ENCODE data around the gene ESYT3. TPM values are rescaled to one million over a fixed set of nuclear protein-coding genes. Genes with fewer than 3 reads are reported as not detected.

ESYT3 gene
- total RNA-seq, 1 donor from 2014 or later: not detected

DNA sequence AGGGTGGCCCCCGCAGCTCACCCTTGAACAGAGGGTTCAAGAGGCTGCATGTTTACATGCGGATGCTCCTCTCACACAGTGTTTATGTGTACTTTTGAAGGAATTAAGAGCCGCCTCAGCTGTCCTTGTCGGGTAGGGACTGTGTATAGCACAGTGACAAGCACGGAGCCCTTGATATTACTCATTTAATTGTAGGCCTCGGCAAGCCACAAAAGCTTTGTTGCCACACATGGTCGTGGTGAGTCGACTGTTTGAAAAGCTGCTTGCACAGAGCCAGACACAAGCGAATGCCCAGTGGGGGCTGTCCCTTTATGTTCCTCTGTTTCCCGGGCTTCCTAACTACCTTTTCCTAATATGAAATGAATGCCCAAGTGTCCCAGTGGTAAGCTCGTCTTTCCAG, 4.5 kb downstream of the ESYT3 start:
- DNase-seq (no peak), ATAC-seq (ENCODE audit: low read depth) (no peak)
- no peak overlapping the region for H3K27ac Mint-ChIP-seq
- H3K36me3 Mint-ChIP-seq (ENCODE audit: low read depth): no peaks in the 10 kb centered on the region
- peaks cover 12% of the 10 kb centered on the region for H3K4me1 Mint-ChIP-seq
- intact Hi-C loops (cut with micrococcal nuclease): no loop called here
- ChIA-PET CTCF (no interaction called here), POLR2A (no interaction called here)
- no peaks in the 10 kb centered on the region for H3K9me3 Mint-ChIP-seq
- peaks cover 33% of the 10 kb centered on the region for H3K27me3 Mint-ChIP-seq
- H3K4me3 Mint-ChIP-seq: no peak overlapping the region
- TF ChIP-seq, protein P1, sequence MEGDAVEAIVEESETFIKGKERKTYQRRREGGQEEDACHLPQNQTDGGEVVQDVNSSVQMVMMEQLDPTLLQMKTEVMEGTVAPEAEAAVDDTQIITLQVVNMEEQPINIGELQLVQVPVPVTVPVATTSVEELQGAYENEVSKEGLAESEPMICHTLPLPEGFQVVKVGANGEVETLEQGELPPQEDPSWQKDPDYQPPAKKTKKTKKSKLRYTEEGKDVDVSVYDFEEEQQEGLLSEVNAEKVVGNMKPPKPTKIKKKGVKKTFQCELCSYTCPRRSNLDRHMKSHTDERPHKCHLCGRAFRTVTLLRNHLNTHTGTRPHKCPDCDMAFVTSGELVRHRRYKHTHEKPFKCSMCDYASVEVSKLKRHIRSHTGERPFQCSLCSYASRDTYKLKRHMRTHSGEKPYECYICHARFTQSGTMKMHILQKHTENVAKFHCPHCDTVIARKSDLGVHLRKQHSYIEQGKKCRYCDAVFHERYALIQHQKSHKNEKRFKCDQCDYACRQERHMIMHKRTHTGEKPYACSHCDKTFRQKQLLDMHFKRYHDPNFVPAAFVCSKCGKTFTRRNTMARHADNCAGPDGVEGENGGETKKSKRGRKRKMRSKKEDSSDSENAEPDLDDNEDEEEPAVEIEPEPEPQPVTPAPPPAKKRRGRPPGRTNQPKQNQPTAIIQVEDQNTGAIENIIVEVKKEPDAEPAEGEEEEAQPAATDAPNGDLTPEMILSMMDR (IDR thresholded peaks at IDR 0.05): no peak

DNA sequence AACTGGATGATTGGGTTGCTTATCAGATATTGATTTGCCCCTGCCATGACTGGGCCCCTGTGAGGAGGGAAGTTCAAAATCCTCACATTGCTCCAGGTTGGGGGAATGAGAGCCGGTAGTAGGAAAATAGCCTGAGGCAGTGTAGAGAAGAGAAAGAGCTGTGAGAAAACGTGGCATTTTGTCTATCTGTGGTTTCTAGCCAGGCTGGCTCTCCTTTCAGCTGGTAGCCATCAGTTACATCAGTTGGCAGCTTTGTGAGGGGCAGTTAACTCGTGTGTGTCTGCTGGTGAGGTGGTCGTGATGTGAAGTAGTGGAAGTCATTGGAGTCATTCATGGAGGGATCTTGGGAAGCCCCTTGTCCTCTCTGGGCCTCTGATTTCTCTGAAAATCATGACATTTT, 5.2 kb downstream of the ESYT3 start:
- Mint-ChIP-seq H3K4me3 (no peak overlapping the region), H3K36me3 (ENCODE audit: low read depth) (no peaks in the 10 kb centered on the region), H3K9me3 (no peaks in the 10 kb centered on the region), H3K4me1 (peaks cover 5% of the 10 kb centered on the region), H3K27ac (no peak overlapping the region), H3K27me3 (peaks cover 35% of the 10 kb centered on the region)
- POLR2A ChIA-PET: no interaction called here
- ATAC-seq (ENCODE audit: low read depth) (no peak), DNase-seq (no peak)
- intact Hi-C loops (cut with micrococcal nuclease): no loop called here
- CTCF ChIA-PET: no interaction called here
- TF ChIP-seq, protein P1 (IDR thresholded peaks at IDR 0.05): no peak

DNA sequence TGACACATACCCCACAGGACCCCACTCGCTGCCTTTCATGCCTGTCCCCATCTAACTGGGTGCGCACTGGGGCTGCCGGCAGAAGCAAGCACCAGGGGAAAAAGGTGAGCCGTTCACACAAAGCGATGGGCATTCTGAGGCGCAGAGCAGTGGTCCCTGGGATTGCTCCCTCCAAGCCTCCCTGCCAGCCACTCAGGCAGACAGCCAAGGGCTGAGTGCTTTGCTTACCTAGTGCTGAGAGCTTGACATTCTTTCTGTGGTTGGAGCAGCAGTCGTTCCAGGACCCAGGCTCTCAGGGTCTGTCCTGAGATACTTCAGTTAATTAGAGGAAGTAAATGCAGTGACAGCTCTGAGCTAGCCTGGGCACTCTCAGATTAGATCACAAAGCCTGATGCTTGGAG, 5.7 kb downstream of the ESYT3 start:
- Mint-ChIP-seq H3K27me3 (peaks cover 35% of the 10 kb centered on the region), H3K9me3 (no peaks in the 10 kb centered on the region), H3K4me1 (peaks cover 5% of the 10 kb centered on the region), H3K36me3 (ENCODE audit: low read depth) (no peaks in the 10 kb centered on the region), H3K4me3 (no peak overlapping the region), H3K27ac (no peak overlapping the region)
- TF ChIP-seq, protein P1 (IDR thresholded peaks at IDR 0.05): no peak
- no peak for ATAC-seq (ENCODE audit: low read depth)
- intact Hi-C loops (cut with micrococcal nuclease): no loop called here
- POLR2A ChIA-PET: no interaction called here
- DNase-seq: no peak
- CTCF ChIA-PET: no interaction called here

DNA sequence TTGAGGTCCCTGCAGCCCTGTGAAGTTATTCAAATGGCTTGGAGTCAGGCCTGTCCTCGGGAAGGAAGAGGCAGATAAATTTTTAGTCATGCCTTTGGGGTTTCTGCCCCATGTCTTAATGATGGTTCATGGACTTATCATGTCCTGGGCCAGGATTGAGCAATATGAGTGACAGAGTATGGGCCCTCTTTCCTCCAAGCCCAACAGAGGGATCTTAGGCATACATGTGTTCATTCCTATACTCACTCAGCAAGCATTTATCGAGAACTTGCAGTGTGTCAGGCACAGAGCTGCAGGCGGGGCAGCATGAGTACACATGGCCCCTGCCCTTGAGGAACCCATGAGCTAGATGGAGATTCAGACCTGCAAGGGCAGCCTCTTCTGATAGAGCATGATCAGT, 6.2 kb downstream of the ESYT3 start:
- DNase-seq (no peak), ATAC-seq (ENCODE audit: low read depth) (no peak)
- H3K4me3 Mint-ChIP-seq: no peak overlapping the region
- POLR2A ChIA-PET: no interaction called here
- no peaks in the 10 kb centered on the region for H3K9me3 Mint-ChIP-seq
- H3K27ac Mint-ChIP-seq: no peak overlapping the region
- H3K27me3 Mint-ChIP-seq: peaks cover 35% of the 10 kb centered on the region
- intact Hi-C loops (cut with micrococcal nuclease): no loop called here
- H3K36me3 Mint-ChIP-seq (ENCODE audit: low read depth): no peaks in the 10 kb centered on the region
- CTCF ChIA-PET: no interaction called here
- TF ChIP-seq, protein P1 (IDR thresholded peaks at IDR 0.05): no peak
- H3K4me1 Mint-ChIP-seq: peaks cover 3% of the 10 kb centered on the region

DNA sequence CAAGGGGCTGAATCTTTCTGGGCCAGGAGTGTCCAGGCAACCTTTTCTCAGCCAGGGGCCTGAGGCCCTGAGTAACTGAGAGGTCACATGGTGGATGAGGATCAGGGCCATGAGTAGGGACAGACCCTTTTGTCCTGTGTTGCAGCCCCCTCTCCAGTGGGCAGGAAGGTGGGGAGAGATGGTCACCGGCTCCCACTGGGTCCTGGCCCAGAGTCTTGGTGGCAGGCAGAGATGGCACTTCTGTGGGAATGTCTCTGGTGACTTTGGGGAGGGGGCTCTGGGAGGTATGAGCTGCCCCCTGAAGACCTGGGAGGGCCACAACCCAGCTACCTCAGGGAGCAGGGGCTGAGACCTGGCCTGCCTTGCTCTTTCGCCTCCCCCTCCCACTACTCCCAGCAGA, 6.8 kb downstream of the ESYT3 start:
- Mint-ChIP-seq H3K36me3 (ENCODE audit: low read depth) (no peaks in the 10 kb centered on the region), H3K27me3 (peaks cover 29% of the 10 kb centered on the region), H3K27ac (no peak overlapping the region), H3K9me3 (no peaks in the 10 kb centered on the region), H3K4me3 (no peak overlapping the region), H3K4me1 (no peaks in the 10 kb centered on the region)
- ChIA-PET CTCF (no interaction called here), POLR2A (no interaction called here)
- ATAC-seq (ENCODE audit: low read depth) (no peak), DNase-seq (no peak)
- intact Hi-C loops (cut with micrococcal nuclease): no loop called here
- TF ChIP-seq, protein P1 (IDR thresholded peaks at IDR 0.05): no peak
